ENCODE data around the gene BCOR.

BCOR gene

GRCh38 chrX:40105835-40106675, 8.3 kb upstream of the BCOR start:
- H3K23ac ChIP-seq (ENCODE audit: low read length): no peak overlapping the region
- H2BK120ac ChIP-seq (ENCODE audit: low read depth, low read length): peak overlapping the region; percentile 83
- no peaks in the 10 kb centered on the region for H3K36me3 ChIP-seq (ENCODE audit: control insufficient read depth, insufficient read depth, low read length)
- H3K18ac ChIP-seq (ENCODE audit: low read length): peak overlapping the region; percentile 90
- peak overlapping the region; percentile 52 for H3K9ac ChIP-seq (ENCODE audit: low read length)
- DNase-seq: peak; percentile 54
- no peaks in the 10 kb centered on the region for H3K79me2 ChIP-seq (ENCODE audit: control insufficient read depth, insufficient read depth, low read length)
- H3K4me3 ChIP-seq (ENCODE audit: low read length): no peak overlapping the region
- no peak overlapping the region for H4K8ac ChIP-seq (ENCODE audit: low read depth, low read length)
- H2AK5ac ChIP-seq (ENCODE audit: low read length): no peak overlapping the region
- H2BK5ac ChIP-seq (ENCODE audit: low read length): no peak overlapping the region
- no peak overlapping the region for H2BK15ac ChIP-seq (replicated peaks; ENCODE audit: low read depth)
- no peaks in the 10 kb centered on the region for H3K27me3 ChIP-seq (ENCODE audit: insufficient read depth, low read length, poor library complexity)
- peak overlapping the region; percentile 81 for H3K27ac ChIP-seq (ENCODE audit: low read depth, low read length)
- H4K5ac ChIP-seq (ENCODE audit: low read length): no peak overlapping the region
- H3K56ac ChIP-seq (ENCODE audit: low read length): peak overlapping the region; percentile 56
- WGBS (ENCODE audit: extremely low coverage, insufficient coverage, low lambda C conversion rate): no CpG with 5 or more reads among the region's 85 CpGs
- peak overlapping the region; percentile 70 for H3K4me2 ChIP-seq (ENCODE audit: low read length)
- H3K4ac ChIP-seq (ENCODE audit: low read depth, low read length): peak overlapping the region; percentile 59
- H3K79me1 ChIP-seq (ENCODE audit: low read length): no peaks in the 10 kb centered on the region
- peaks cover 2% of the 10 kb centered on the region for H3K4me1 ChIP-seq (ENCODE audit: control insufficient read depth, low read depth, low read length)

- Histone ChIP-seq H3K56ac (ENCODE audit: low read length) (peak overlapping the region; percentile 56), H3K23ac (ENCODE audit: low read length) (no peak overlapping the region), H3K18ac (ENCODE audit: low read length) (peak overlapping the region; percentile 92), H3K4me1 (ENCODE audit: control insufficient read depth, low read depth, low read length) (peaks cover 2% of the 10 kb centered on the region), H2BK120ac (ENCODE audit: low read depth, low read length) (no peak overlapping the region), H2AK5ac (ENCODE audit: low read length) (no peak overlapping the region), H4K5ac (ENCODE audit: low read length) (no peak overlapping the region), H3K79me1 (ENCODE audit: low read length) (no peaks in the 10 kb centered on the region), H3K79me2 (ENCODE audit: control insufficient read depth, insufficient read depth, low read length) (no peaks in the 10 kb centered on the region), H3K9ac (ENCODE audit: low read length) (peak overlapping the region; percentile 40), H3K4me2 (ENCODE audit: low read length) (peak overlapping the region; percentile 18), H4K8ac (ENCODE audit: low read depth, low read length) (no peak overlapping the region), H2BK5ac (ENCODE audit: low read length) (no peak overlapping the region), H2BK15ac (replicated peaks; ENCODE audit: low read depth) (no peak overlapping the region), H3K27ac (ENCODE audit: low read depth, low read length) (no peak overlapping the region), H3K4me3 (ENCODE audit: low read length) (no peak overlapping the region), H3K4ac (ENCODE audit: low read depth, low read length) (peak overlapping the region; percentile 56), H3K27me3 (ENCODE audit: insufficient read depth, low read length, poor library complexity) (no peaks in the 10 kb centered on the region), H3K36me3 (ENCODE audit: control insufficient read depth, insufficient read depth, low read length) (no peaks in the 10 kb centered on the region)
- peak; percentile 57 for DNase-seq
- no CpG with 5 or more reads among the region's 94 CpGs for WGBS (ENCODE audit: extremely low coverage, insufficient coverage, low lambda C conversion rate)
These were observed 7.5 kb upstream of the BCOR start for GRCh38 chrX:40104985-40105834.

GRCh38 chrX:40104630-40104984, 6.8 kb upstream of the BCOR start:
- no peak overlapping the region for H3K4me3 ChIP-seq (ENCODE audit: low read length)
- no peak overlapping the region for H2AK5ac ChIP-seq (ENCODE audit: low read length)
- H3K27me3 ChIP-seq (ENCODE audit: insufficient read depth, low read length, poor library complexity): no peaks in the 10 kb centered on the region
- DNase-seq: peak; percentile 35
- no peak overlapping the region for H3K27ac ChIP-seq (ENCODE audit: low read depth, low read length)
- H4K5ac ChIP-seq (ENCODE audit: low read length): no peak overlapping the region
- no CpG with 5 or more reads among the region's 39 CpGs for WGBS (ENCODE audit: extremely low coverage, insufficient coverage, low lambda C conversion rate)
- H3K79me2 ChIP-seq (ENCODE audit: control insufficient read depth, insufficient read depth, low read length): no peaks in the 10 kb centered on the region
- H2BK120ac ChIP-seq (ENCODE audit: low read depth, low read length): no peak overlapping the region
- H3K36me3 ChIP-seq (ENCODE audit: control insufficient read depth, insufficient read depth, low read length): no peaks in the 10 kb centered on the region
- H3K56ac ChIP-seq (ENCODE audit: low read length): peak overlapping the region; percentile 56
- H3K4me1 ChIP-seq (ENCODE audit: control insufficient read depth, low read depth, low read length): peaks cover 2% of the 10 kb centered on the region
- peak overlapping the region; percentile 18 for H3K4me2 ChIP-seq (ENCODE audit: low read length)
- no peak overlapping the region for H3K23ac ChIP-seq (ENCODE audit: low read length)
- no peak overlapping the region for H4K8ac ChIP-seq (ENCODE audit: low read depth, low read length)
- peak overlapping the region; percentile 40 for H3K9ac ChIP-seq (ENCODE audit: low read length)
- no peaks in the 10 kb centered on the region for H3K79me1 ChIP-seq (ENCODE audit: low read length)
- H3K4ac ChIP-seq (ENCODE audit: low read depth, low read length): no peak overlapping the region
- H2BK15ac ChIP-seq (replicated peaks; ENCODE audit: low read depth): no peak overlapping the region
- H2BK5ac ChIP-seq (ENCODE audit: low read length): no peak overlapping the region
- peak overlapping the region; percentile 92 for H3K18ac ChIP-seq (ENCODE audit: low read length)

- H3K4me2 ChIP-seq (ENCODE audit: low read length): no peak overlapping the region
- no peaks in the 10 kb centered on the region for H3K36me3 ChIP-seq (ENCODE audit: control insufficient read depth, insufficient read depth, low read length)
- no peak overlapping the region for H3K4me3 ChIP-seq (ENCODE audit: low read length)
- H3K4ac ChIP-seq (ENCODE audit: low read depth, low read length): no peak overlapping the region
- no peak overlapping the region for H3K56ac ChIP-seq (ENCODE audit: low read length)
- no peak overlapping the region for H2BK5ac ChIP-seq (ENCODE audit: low read length)
- no peak overlapping the region for H3K23ac ChIP-seq (ENCODE audit: low read length)
- H3K27me3 ChIP-seq (ENCODE audit: insufficient read depth, low read length, poor library complexity): no peaks in the 10 kb centered on the region
- H3K79me2 ChIP-seq (ENCODE audit: control insufficient read depth, insufficient read depth, low read length): no peaks in the 10 kb centered on the region
- no peak overlapping the region for H2BK15ac ChIP-seq (replicated peaks; ENCODE audit: low read depth)
- H3K27ac ChIP-seq (ENCODE audit: low read depth, low read length): no peak overlapping the region
- DNase-seq: peak; percentile 53
- no peak overlapping the region for H2BK120ac ChIP-seq (ENCODE audit: low read depth, low read length)
- H4K5ac ChIP-seq (ENCODE audit: low read length): no peak overlapping the region
- no peaks in the 10 kb centered on the region for H3K79me1 ChIP-seq (ENCODE audit: low read length)
- peak overlapping the region; percentile 82 for H3K18ac ChIP-seq (ENCODE audit: low read length)
- H3K4me1 ChIP-seq (ENCODE audit: control insufficient read depth, low read depth, low read length): peaks cover 2% of the 10 kb centered on the region
- H4K8ac ChIP-seq (ENCODE audit: low read depth, low read length): no peak overlapping the region
- no CpG with 5 or more reads among the region's 22 CpGs for WGBS (ENCODE audit: extremely low coverage, insufficient coverage, low lambda C conversion rate)
- H3K9ac ChIP-seq (ENCODE audit: low read length): no peak overlapping the region
- no peak overlapping the region for H2AK5ac ChIP-seq (ENCODE audit: low read length)
These were observed 6.0 kb upstream of the BCOR start for GRCh38 chrX:40103565-40104323.

- H3K27me3 ChIP-seq (ENCODE audit: insufficient read depth, low read length, poor library complexity): no peaks in the 10 kb centered on the region
- no peak overlapping the region for H4K8ac ChIP-seq (ENCODE audit: low read depth, low read length)
- H3K79me2 ChIP-seq (ENCODE audit: control insufficient read depth, insufficient read depth, low read length): no peaks in the 10 kb centered on the region
- peak overlapping the region; percentile 82 for H3K18ac ChIP-seq (ENCODE audit: low read length)
- H2BK120ac ChIP-seq (ENCODE audit: low read depth, low read length): no peak overlapping the region
- peaks cover 2% of the 10 kb centered on the region for H3K4me1 ChIP-seq (ENCODE audit: control insufficient read depth, low read depth, low read length)
- DNase-seq: peak; percentile 44
- H2AK5ac ChIP-seq (ENCODE audit: low read length): no peak overlapping the region
- H3K4me3 ChIP-seq (ENCODE audit: low read length): no peak overlapping the region
- no CpG with 5 or more reads among the region's 65 CpGs for WGBS (ENCODE audit: extremely low coverage, insufficient coverage, low lambda C conversion rate)
- no peaks in the 10 kb centered on the region for H3K36me3 ChIP-seq (ENCODE audit: control insufficient read depth, insufficient read depth, low read length)
- H3K56ac ChIP-seq (ENCODE audit: low read length): peak overlapping the region; percentile 74
- H3K27ac ChIP-seq (ENCODE audit: low read depth, low read length): no peak overlapping the region
- H2BK5ac ChIP-seq (ENCODE audit: low read length): no peak overlapping the region
- no peak overlapping the region for H3K4ac ChIP-seq (ENCODE audit: low read depth, low read length)
- H3K23ac ChIP-seq (ENCODE audit: low read length): no peak overlapping the region
- H4K5ac ChIP-seq (ENCODE audit: low read length): no peak overlapping the region
- H3K4me2 ChIP-seq (ENCODE audit: low read length): peak overlapping the region; percentile 34
- no peak overlapping the region for H2BK15ac ChIP-seq (replicated peaks; ENCODE audit: low read depth)
- no peaks in the 10 kb centered on the region for H3K79me1 ChIP-seq (ENCODE audit: low read length)
- peak overlapping the region; percentile 51 for H3K9ac ChIP-seq (ENCODE audit: low read length)
These were observed 4.9 kb upstream of the BCOR start for GRCh38 chrX:40102393-40103381.
